Endothelial cell of umbilical vein (primary cell): ENCODE measurements around the gene PHF3. TPM values are rescaled to one million over a fixed set of nuclear protein-coding genes. Genes with fewer than 3 reads are reported as not detected.

Experiments used
- BruUV-seq: library from RNA; stranded (reverse); fragments of 400-500 nt; replicated peaks from 2 replicates; lab custom pipeline; 2021; lab: Mats Ljungman, UMichigan
- CTCF ChIA-PET: fragments of 300-600, 350-600 bp; sonication (Branson Sonifier 250); formaldehyde crosslinking; loops from one replicate; lab custom pipeline; 2021; ENCODE audit warnings: antibody characterized with exemption, inconsistent platforms; lab: Charles Lee
- POLR2A ChIA-PET: fragments of 300-600, 350-600 bp; sonication (Branson Sonifier 250); formaldehyde crosslinking; loops from one replicate; lab custom pipeline; 2021; ENCODE audit warnings: antibody characterized with exemption, inconsistent platforms; lab: Charles Lee
- DNase-seq: peaks from one replicate; pipeline ENCODE4 v3.0.0-alpha.2; 2011; ENCODE audit warnings: low read depth, low spot score
- FAIRE-seq: peaks from 2 replicates; lab custom pipeline; 2011; peaks lifted over from hg19 to GRCh38; lab: Jason Lieb, UNC
- H2AFZ ChIP-seq: 2 replicates; pipeline ENCODE4 v1.6.0; 2012; ENCODE audit warnings: low read depth, low read length, control low read depth, inconsistent platforms
- H3K27ac ChIP-seq: 2 replicates; pipeline ENCODE4 v1.5.1; 2011; ENCODE audit warnings: low read depth, mild to moderate bottlenecking, control low read depth, low read length, moderate library complexity; ENCODE audit not compliant: insufficient read depth
- H3K27me3 ChIP-seq, 2 experiments: 2 replicates each; pipeline versions ENCODE4 v1.6.0 to v1.6.1; 2011; ENCODE audit warnings: low read length in 2 of 2, mixed read lengths in 1 of 2; ENCODE audit not compliant: control insufficient read depth in 2 of 2, insufficient read depth in 2 of 2
- H3K36me3 ChIP-seq, 2 experiments: 2 replicates in 1 of 2; 3 replicates in 1 of 2; pipeline ENCODE4 v1.5.1; 2011; ENCODE audit warnings: low read length in 2 of 2, mild to moderate bottlenecking in 1 of 2, moderate library complexity in 1 of 2; ENCODE audit not compliant: control insufficient read depth in 2 of 2, insufficient read depth in 2 of 2; ENCODE audit errors: extremely low read depth in 1 of 2
- H3K4me1 ChIP-seq: 3 replicates; pipeline ENCODE4 v1.5.1; 2011; ENCODE audit warnings: mild to moderate bottlenecking, low read length; ENCODE audit not compliant: control insufficient read depth, insufficient read depth; ENCODE audit errors: extremely low read depth
- H3K4me2 ChIP-seq: 2 replicates; pipeline ENCODE4 v1.6.1; 2011; ENCODE audit warnings: low read length, control low read depth, mixed read lengths; ENCODE audit not compliant: insufficient read depth
- H3K4me3 ChIP-seq, 3 experiments: fragments of 200-600 bp in 1 of 3; sonication (generic), shearing (Covaris generic) in 1 of 3; replicated peaks in 1 of 3; 2 replicates each; pipeline ENCODE4 v1.5.1; 2011 to 2016; ENCODE audit warnings: control low read depth in 3 of 3, low read length in 3 of 3, mild to moderate bottlenecking in 2 of 3, inconsistent platforms in 1 of 3, low read depth in 1 of 3, moderate library complexity in 1 of 3; ENCODE audit not compliant: insufficient read depth in 1 of 3
- H3K79me2 ChIP-seq: 2 replicates; pipeline ENCODE4 v1.6.0; 2012; ENCODE audit warnings: low read length, inconsistent platforms; ENCODE audit not compliant: control insufficient read depth, insufficient read depth
- H3K9ac ChIP-seq: replicated peaks from 2 replicates; pipeline ENCODE3; 2011; ENCODE audit warnings: low read length, control low read depth; ENCODE audit not compliant: insufficient read depth; ENCODE audit errors: extremely low read depth
- H3K9me1 ChIP-seq: replicated peaks from 3 replicates; pipeline ENCODE4 v1.6.0; 2011; ENCODE audit warnings: mild to moderate bottlenecking, low read length; ENCODE audit not compliant: control insufficient read depth, insufficient read depth; ENCODE audit errors: extremely low read depth
- H3K9me3 ChIP-seq: replicated peaks from 2 replicates; pipeline ENCODE4 v1.5.1; 2012; ENCODE audit warnings: low read length, inconsistent platforms; ENCODE audit not compliant: control insufficient read depth, insufficient read depth
- H4K20me1 ChIP-seq: replicated peaks from 2 replicates; pipeline ENCODE3; 2011; ENCODE audit warnings: mild to moderate bottlenecking, low read length; ENCODE audit not compliant: control insufficient read depth, insufficient read depth; ENCODE audit errors: extremely low read depth
- CTCF ChIP-seq, 2 donors: IDR thresholded peaks; 1 replicate in 1 of 2; 2 replicates in 1 of 2; pipeline ENCODE4 v1.5.1; 2011; ENCODE audit warnings: low read length in 2 of 2, mild to moderate bottlenecking in 2 of 2, moderate library complexity in 2 of 2, control low read depth in 1 of 2, inconsistent platforms in 1 of 2, low read depth in 1 of 2; ENCODE audit not compliant: insufficient read depth in 1 of 2; ENCODE audit errors: extremely low read depth in 1 of 2
- EZH2 ChIP-seq: IDR thresholded peaks from 2 replicates; pipeline ENCODE4 v1.6.1; 2012; ENCODE audit warnings: borderline replicate concordance, low read depth, mild to moderate bottlenecking, moderate library complexity, low read length, inconsistent platforms; ENCODE audit not compliant: severe bottlenecking
- FOS ChIP-seq: IDR thresholded peaks from 2 replicates; pipeline ENCODE4 v1.6.1; 2011; ENCODE audit warnings: mild to moderate bottlenecking, low read length, moderate library complexity, borderline replicate concordance; ENCODE audit not compliant: insufficient read depth
- GATA2 ChIP-seq: IDR thresholded peaks from 2 replicates; pipeline ENCODE4 v1.7.0; 2011; ENCODE audit warnings: low read depth, mild to moderate bottlenecking, moderate library complexity, mixed read lengths, low read length; ENCODE audit not compliant: insufficient read length, insufficient read depth
- MAX ChIP-seq: IDR thresholded peaks from 2 replicates; pipeline ENCODE4 v1.6.1; 2011; ENCODE audit not compliant: insufficient read depth, insufficient read length
- MYC ChIP-seq: IDR thresholded peaks from one replicate; pipeline ENCODE4 v1.6.1; 2011; ENCODE audit warnings: mild to moderate bottlenecking, low read depth, low read length
- POLR2A ChIP-seq: IDR thresholded peaks from 2 replicates; pipeline ENCODE4 v1.6.1; 2012; ENCODE audit warnings: low read depth, mild to moderate bottlenecking, control low read depth, low read length
- POLR2AphosphoS5 ChIP-seq: IDR thresholded peaks from 2 replicates; pipeline ENCODE4 v1.6.1; 2012; ENCODE audit warnings: low read depth, mild to moderate bottlenecking, control low read depth, low read length, moderate library complexity; ENCODE audit not compliant: insufficient read depth
- dilution Hi-C: fragments of 300-500 bp; cut with MboI; formaldehyde crosslinking; loops from one replicate; pipeline ENCODE4 v1.15.0; 2019; ENCODE audit warnings: low sequenced_read_pairs; ENCODE audit not compliant: extremely low pct_ligation_motif_present
- intact Hi-C: fragments of 100-400 bp; cut with micrococcal nuclease; formaldehyde crosslinking; loops from one replicate; pipeline ENCODE4 v1.10.0; 2022
- polyA plus RNA-seq, 4 experiments: library from polyadenylated mRNA; depleted of rRNA in 3 of 4; stranded (reverse) in 3 of 4; unstranded in 1 of 4; fragments of >200 nt; gene quantifications; 2 replicates each; pipeline versions ENCODE4 v1.2.1 to v1.2.3, GENCODE V29; 2011 to 2012; ENCODE audit warnings: missing spikeins in 1 of 4
- total RNA-seq: library from RNA; stranded (reverse); gene quantifications from 2 replicates; pipeline ENCODE4 v1.2.3, GENCODE V29; 2021

Gene PHF3
- total and polyA plus RNA-seq, 2 donors (not counting 3 experiments of a cell fraction or from before 2014, with no cell fraction given), result 4.6 to 29.6 TPM

DNA sequence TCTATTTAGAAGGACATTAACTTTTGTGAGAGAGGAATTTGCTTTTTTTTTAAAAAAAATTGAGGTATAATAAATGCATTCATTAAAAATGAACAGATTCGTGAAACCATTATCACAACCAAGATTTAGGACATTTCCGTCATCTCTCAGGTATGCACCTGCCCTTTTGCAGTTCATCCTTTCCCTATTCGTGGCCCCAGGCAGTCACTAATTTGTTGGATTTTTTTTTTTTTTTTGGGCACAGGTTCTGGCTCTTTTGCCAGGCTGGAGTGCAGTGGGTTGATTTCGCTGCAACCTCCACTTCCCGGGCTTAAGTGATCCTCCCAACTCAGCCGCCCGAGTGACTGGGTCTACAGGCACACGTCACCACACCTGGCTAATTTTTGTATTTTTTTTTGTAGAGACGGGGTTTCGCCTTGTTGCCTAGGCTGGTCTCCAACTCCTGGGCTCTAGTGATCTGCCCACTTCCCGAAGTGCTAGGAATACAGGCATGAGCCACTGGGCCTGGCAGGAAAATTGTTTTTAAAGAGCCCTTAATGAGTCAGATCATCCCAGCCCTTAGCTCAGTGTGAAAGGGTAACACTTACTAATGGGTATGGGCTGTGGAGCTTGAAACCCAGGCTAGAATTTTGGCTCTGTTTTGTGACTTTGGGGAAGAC lies 9.2 kb downstream of the PHF3 start:
- intact Hi-C loops (no loop called here), dilution Hi-C loops (no loop called here)
- ChIA-PET CTCF (interaction anchor here (1.0 to 2.1 kb wide), 6 partner anchors 9 to 120 kb away, joined by 3 to 7 read pairs (median 6); partner anchors contain the start of gene PHF3), POLR2A (no interaction called here)
- Histone ChIP-seq H2AFZ (no peak overlapping the region), H3K27ac (no peak overlapping the region), H3K9me3 (no peaks in the 10 kb centered on the region), H3K27me3 (no peaks in the 10 kb centered on the region), H3K36me3 (peaks cover 0 to 2% of the 10 kb centered on the region in 2 experiments), H4K20me1 (peaks cover 9% of the 10 kb centered on the region), H3K9me1 (peaks cover 6% of the 10 kb centered on the region), H3K4me1 (peaks cover 8% of the 10 kb centered on the region), H3K4me2 (no peak overlapping the region), H3K9ac (no peak overlapping the region), H3K79me2 (peaks cover 61% of the 10 kb centered on the region), H3K4me3 (no peak overlapping the region)
- peak; percentile 51 for DNase-seq
- FAIRE-seq, result peak; percentile 62
- TF ChIP-seq POLR2A, result no peak
- no peak for TF ChIP-seq CTCF (IDR thresholded peaks at IDR 0.05; ENCODE audit: extremely low read depth in 1 of 2, insufficient read depth in 1 of 2, low read depth in 1 of 2, low read length in 2 of 2)
- no peak for TF ChIP-seq MAX
- no peak for TF ChIP-seq MYC
- no peak for TF ChIP-seq POLR2AphosphoS5
- TF ChIP-seq EZH2, result no peak
- TF ChIP-seq FOS, result no peak
- no peak for TF ChIP-seq GATA2
- no TSS peak for BruUV-seq
